GM18909 (cell line): ENCODE results near the gene UMAD1.

Source experiments
- ATAC-seq: cut with Tn5 transposase; IDR thresholded peaks from one replicate; pipeline ENCODE4 v1.9.1; 2021; ENCODE audit warnings: mild to moderate bottlenecking; ENCODE audit not compliant: unreplicated experiment, poor library complexity

UMAD1 gene

DNA sequence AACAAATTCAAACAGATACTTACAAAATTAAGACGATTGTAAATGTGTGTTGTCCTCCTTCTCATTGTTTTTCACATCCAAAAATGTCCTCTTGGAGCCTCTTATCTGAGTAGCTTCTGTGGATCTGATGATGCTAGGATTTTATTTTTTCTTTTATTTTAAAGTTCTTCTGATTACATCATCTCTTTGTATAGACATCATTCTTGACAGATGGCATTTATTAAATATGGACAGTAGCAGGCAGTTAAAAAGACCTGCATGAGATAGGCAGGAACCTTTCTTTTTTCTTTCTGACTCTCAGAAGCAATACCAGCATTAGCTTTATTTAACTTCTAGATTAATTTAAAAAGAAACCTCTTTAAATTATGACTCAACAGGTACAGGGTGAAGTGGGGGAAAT is 77.9 kb downstream of the UMAD1 start, which contains the start of gene RPA3:
TSS of gene RPA3 (minus strand) at position 116 of the 400 bp plus-strand sequence. CDS start 78,189 bp downstream, outside the sequence.
- ATAC-seq = no peak

DNA sequence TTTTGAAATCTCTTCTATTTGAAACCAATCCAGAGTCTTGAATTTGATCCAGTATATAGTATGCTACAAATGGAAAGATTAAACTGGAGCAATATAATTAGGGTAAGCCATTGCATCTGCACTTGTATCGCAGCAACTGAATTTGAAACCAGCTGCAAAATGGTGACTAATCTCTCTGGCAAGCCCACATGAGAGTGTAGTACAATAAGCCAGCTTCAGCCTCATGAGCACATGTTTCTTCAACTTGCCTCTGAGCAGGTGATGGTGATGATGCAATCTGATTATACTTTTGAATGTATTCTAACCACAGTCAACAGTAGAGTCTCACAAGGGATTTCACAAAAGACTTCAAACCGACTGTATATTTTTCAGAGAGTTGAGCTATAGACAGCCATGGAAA is 78.7 kb downstream of the UMAD1 start:
- peak; percentile 98 for ATAC-seq

DNA sequence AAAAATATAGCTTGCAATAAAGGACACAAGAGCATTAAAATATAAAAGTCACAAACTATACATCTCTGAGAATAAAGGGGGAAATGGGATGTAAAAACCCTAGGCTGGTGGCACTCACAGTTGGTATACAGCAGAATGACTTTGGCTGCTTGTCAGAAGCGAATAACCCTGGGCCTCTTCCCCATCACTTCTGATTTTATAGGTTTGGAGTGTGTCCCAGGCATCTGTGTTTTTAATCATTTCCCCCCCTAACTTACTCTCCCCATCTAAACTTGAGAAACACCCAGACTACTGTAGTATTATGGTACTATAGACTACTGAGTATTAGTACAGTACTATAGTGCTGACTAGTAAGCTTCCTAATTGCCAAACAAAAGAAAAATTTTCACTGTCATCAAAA is 79.6 kb downstream of the UMAD1 start:
- ATAC-seq = no peak

DNA sequence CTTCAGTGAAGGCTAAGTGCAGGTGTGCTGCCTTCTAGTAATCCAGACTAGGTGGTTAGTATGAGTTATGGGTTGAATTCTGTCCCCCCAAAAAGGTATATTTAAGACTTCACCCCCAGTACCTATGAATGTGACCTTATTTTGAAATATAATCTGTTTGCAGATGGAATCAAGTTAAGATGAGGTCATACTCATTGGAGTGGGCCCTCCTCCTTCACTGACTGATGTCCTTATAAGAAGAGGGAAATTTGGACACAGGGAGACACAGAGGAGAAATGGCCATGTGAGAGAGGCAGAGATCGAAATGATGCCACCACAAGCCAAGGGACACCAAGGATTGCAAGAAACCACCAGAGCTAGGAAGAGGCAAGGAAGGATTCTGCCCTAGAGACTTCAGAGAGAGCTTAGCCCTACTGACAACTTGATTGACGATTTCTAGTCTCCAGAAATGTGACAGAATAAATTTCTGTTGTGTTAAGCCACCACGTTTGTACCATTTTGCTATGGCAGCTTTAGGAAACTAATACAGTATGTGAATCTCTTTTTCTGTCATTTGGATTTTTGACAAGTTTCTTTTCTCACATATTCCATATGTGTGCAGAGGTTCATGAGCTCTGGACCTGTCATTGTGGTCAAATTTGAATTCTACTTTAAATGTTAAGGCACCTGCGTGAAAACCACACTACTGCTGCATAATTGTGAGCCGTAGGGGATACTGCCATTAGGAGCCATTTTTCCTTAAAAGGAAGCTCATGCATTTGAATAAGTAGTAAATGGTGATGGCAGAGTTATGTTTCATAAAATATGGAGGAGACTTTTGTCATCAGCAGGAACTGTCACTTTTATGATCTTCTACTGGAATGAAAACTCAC is 80.4 kb downstream of the UMAD1 start:
- ATAC-seq = no peak

DNA sequence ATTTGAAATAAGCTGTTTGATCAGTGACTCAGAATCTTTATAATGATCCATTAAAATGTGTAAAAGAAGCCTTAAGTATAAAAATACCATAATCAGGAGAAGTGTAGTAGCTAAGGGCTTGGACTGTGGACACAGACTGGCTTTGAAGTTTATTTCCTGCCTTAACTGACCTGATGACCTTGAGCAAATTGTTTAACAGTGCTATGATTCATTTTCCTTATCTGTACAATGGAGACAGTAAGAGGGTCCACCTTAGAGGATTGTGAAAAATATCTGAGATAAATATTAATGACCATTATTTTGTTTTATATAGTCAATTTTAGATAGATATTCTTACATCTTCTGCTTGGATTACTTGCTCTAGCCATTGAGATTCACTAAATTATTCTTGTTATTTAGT is 91.2 kb downstream of the UMAD1 start:
- ATAC-seq = no peak

DNA sequence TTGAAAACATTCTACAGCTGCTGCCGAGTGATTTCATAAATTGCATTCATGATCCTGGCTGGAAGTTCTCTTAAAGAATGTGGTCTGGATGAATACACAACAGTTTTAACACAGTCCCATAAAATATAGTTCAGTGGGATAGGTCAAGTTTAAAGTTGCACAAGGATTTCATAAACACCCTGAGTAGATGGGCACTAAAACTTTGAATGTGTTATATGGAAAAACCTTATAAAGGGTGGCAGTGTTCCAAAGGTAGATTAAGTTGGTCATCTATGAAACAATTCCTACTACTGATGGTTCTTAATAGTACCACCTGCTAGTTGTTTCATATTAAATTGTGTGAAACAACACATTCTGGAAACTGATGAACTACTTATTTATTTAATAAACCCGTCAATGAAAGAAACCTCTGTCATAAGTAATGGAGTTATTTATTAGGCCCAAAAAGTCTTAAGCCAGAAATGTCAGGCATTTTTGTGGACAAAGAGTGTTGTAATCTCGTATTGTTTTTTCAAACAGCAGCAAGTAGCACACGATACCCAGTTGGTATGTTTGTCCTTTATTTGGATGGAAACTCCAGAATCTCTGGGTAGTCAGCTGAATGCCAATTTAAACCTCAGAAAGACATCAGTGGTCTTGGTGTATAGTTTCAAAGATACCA is 92.2 kb downstream of the UMAD1 start:
- ATAC-seq = no peak

DNA sequence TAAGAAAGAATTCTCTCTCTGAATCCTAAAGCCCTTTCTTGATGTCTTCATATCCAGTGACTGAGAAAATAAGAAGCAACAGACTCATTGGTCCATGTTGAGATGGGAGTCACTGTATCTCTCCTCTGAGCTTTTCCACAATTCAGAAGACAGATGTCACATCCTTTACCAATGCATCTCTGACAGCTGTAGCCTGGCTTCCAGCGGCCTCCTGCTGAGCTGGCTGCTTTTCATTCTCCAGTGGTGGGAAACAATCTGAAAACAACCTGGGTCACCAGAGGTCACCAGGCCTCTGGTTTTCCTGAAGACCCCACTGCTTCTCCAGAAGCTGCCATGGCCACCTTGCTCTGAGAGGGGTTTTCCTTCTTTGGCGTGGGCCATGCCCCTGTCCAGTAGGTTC is 96.1 kb downstream of the UMAD1 start:
- ATAC-seq = no peak

DNA sequence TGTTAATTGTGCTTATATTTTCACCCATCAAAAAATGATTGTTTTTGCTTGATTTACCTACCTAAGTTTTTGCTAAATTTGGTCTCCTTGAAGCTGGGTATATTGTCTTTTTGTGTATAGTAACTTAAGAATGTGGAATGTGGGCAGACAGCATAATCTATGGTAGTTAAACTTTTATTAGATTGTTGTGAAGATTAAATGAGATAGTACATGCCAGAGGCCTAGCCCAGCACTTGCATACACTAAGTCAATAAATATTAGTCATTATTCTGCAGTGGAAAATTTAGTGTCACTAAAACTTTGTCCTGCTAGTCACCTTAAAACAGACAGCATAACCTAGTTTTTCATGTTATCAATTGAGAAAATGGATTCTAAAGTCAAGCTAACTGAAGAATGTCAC is 97.1 kb downstream of the UMAD1 start:
- ATAC-seq = no peak

DNA sequence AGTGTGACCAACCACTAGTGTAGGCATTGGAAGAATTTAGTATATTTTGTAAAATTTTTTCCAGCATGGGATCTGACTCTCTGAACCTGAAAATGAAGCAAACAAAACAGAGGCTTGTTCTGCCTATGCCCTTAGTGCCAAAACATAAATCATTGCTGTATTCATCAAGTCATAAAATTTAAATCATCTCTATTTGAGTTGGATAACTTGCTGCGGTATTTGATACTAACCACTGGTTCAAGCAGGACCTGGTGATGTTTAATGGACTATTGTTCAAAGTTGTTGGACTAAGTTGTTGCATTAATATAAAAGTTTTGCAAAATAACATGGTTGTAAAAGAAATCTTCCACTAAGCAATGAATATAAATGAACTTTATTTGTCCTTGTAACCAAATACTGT is 97.6 kb downstream of the UMAD1 start:
- ATAC-seq = no peak

DNA sequence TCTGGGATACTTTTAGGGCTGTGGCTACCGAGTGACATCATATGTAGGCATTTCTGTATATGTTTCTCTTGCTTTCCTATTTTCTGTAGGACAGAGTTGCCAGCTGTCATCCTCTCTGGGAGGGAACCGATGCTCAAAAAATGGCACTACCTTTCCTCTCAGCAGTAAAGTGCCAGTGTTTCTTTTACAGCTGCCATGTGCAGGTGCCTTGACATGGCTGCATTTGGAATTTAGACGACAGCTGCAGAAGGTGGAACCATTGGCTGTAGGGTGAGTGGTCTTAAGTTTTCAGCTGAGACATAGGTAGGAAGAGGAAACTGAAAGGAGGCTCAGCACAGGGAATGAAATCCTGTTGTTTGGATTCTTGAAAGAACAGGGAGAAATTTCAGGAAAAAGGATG is 98.1 kb downstream of the UMAD1 start:
- no peak for ATAC-seq

DNA sequence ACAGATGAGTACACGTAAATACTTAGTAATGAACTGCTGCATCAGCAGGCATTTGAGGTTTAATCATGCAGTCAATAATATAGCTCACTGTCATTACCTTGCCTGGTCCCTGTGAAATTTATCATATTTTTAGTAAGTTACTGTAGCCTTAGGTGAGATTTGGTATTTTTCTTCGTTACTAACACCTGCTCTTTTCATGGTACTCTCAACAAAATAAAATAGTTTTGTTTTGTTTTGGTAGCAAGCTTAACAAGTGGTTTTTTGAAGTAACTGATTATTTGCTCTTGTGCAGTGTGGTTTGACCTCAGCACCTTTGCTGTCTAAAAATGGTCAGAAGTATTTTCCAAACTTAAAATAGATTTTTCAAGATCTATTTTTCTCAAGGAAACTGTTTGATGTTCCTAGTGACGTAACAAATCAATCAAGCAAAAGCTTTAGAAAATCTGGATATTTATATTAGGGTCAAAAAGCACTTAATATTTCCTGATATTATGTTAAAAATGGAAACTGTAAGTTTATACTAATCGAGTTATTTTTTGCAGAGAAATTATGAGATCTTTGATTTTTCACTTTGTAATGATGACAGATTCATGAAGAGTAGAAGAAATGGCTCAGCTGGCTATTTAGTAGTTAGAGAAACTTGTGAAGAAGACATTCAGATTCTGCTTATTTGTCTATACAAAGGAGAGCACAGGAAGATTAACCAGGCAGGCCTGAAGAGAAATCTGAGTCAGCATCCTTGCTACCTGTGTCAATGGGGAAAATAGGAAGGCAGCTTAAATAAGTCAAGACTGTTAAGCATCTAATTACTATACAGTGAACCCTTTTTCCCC is 98.9 kb downstream of the UMAD1 start:
- ATAC-seq = no peak

DNA sequence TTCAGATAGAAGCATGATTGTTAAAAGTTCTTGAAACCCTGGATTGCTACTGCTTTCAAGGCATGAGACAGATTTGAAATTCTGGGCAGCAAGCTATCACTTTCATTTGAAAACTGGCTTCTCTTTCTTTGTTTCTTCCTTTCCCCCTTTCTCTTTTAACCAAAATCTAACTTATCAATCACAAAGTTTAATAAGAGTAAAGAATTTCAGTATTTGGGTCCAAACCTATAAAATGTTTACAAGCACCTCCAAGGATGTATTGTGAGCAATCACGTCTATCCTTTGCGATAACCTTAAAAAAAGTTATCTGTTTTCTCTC is 99.4 kb downstream of the UMAD1 start:
- ATAC-seq = no peak

DNA sequence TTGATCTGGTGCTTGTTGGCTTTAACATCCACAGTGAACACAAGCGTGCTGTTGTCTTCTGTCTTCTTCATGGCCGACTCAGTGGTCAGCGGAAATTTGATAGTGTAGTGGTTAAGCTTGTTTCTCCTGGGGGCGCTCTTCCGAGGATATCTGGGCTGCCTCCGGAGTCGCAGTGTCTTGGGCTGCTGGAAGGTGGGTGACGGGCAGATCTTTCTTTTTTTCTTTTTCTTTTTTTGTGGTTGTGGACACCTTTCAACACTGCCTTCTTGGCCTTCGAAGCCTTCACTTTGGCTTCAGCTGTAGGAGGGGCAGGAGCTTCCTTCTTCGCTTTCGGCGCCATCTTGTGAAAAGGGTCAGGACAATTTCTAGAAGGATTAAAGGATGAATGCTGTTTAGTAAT is 101.7 kb downstream of the UMAD1 start:
- ATAC-seq = no peak

DNA sequence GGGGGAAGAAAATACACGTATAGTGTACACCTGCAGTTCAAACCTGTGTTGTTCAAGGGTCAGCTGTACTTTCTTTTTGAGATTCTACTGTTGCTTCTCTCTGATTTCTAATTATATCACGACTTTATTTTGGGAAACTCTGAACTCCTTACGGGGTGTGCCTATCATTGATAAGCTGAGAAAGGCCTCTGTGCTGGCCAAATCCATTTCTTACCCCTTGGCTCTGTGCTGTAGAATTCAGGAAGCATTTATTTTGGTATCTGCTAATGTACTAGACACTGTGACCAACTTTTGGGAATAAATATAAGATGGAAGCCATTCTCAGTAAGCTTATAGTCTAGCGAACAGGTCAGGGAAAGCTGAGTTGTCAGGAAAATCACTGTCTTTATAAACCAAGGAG is 104.7 kb downstream of the UMAD1 start:
- ATAC-seq = no peak

DNA sequence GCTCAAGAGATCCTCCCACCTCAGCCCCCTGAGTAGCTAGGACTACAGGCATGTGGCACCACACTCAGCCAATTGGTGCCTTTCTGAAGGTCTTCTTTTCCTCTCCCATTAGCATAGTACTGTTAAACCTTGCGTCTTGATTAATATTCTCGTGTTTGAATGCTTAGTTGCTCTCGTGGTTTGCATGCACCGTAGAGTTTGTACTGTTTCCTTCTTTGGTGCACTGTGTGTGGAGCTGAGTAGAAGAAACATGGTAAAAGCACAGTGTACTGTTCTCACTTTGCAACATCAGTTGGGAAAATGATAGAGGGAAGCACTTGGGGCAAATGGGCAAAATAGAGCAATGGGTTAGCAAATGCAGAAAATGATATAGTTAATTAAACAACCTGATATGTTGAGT is 105.4 kb downstream of the UMAD1 start:
- no peak for ATAC-seq

DNA sequence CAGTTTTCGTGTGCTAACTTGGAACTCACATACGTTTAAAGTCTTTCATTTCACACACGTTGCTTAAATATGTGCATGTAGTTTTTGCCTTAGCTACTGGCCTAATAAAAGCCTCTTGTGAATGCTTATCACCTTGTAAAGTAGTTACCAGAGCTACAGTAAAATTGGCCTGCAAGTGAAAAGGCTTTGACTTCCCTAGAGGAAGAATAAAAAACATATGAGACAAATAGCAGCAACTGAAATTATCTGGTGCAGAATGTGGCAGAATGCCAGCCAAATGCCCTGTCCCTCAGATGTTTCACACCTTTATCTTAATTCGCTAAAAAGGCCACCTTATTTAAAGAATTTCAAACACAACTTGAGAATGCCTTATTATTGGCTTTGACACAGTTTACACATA is 105.9 kb downstream of the UMAD1 start:
- ATAC-seq = no peak

DNA sequence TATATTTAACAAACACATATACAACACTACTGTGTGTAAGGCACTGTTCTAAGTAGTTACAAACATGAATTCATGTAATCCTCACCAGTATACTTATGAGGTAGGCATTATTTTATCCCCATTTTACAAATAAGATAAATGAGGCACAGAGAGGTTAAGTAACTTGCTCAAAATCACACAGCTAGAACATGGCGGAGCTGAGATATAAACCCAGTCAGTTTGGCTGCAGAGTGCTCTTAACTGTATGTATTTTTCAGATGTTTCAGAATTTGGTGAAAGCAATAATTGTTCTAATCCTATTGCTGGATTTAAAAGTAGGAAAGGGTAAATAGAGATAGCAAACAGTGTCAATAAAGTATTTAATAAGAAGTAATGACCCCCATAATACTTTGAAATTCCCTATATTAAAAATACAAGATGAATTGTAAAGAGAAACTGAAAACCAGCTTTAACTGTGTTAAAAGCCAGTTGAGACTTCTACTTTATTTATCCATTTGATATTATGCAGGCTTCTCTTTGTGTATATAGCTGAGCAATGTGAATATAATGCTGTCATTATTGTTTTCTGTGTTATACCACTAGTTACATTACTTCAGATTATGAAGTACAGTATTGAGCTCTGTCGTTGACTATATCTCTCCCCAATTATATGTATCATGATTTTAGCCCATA is 110.2 kb downstream of the UMAD1 start:
- ATAC-seq = no peak

DNA sequence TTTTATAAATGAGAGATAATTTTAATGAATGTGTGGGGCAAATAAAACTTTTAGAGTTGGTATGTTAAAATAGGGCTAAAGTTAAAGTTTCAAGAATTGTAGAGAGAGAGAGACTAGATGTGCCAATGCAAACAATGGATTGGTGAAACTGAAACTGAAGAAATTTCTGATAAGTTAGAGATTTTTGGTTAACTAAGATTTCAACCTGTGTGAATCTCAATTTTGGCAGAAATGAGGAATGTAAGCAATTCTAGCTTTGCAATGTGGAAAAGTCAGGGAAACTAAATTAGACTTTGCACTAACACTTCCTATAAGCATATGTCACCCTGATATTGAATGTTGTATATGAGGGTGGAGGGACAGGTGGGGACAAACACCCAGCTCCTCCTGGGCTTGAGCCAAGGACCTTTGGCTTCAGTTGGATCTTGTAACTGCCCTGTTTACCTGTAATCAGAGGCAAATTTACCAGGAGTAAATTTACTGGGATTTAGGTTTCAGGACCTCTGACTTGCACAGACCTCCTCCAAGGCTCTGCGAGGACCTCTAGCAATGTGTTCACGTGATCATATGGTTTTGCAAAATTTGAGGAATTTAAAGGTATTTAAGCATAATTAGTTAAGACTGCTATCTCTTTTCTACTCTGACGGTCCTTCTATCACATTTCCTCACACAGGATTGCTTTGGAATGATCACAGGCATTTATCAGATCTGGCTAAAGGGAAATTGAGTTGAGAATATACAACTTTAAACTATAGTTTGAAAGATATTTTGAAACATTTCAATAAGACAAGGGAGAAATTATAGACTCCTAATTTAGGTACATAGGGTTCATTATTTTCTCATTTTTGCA is 110.9 kb downstream of the UMAD1 start:
- ATAC-seq = no peak

DNA sequence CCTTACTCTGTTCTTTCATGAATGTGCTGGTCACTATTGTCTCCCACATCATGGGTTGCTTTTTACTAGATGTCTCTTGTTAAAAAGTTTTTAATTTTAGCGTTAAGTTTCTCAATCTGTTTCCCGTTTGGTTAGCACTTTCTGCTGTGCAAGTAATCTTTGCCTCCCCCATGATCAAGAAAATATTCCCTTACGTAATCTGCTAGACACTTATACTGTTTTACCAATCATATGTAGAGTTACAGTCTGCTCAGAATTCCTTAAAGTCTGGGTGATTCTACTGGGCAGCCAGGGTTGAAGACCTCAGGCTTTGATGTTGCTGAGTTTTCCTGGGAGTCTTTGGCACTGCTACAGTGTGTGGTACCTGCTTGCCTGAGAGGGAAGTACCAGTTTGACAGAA is 116.0 kb downstream of the UMAD1 start:
- ATAC-seq = no peak

DNA sequence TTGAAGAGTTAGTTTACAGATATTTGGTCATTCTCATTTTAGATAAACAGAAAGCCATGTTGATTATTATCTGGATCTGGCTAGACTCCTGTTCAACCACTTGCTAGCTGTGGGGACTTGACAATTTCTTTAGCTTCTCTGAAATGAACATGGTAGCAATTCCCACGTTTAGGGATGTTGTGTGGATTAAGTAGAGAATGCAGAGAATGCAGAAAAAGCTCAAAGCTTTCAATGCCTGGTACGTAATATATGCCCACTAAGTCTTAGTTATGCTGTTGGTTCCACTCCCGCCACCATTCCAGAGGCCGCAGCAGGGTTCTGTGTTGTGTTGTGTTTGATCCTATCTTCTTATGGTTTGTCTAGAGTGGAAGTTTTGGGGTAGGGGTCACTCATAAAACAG is 117.0 kb downstream of the UMAD1 start:
- no peak for ATAC-seq
